Measurements from ENCODE around the gene CTLA4.
"Not testable (repeated sequence)": the region's sequence is repeated elsewhere in the genome, so short reads cannot be mapped to it uniquely, and the experiment has no call there.

- not testable (repeated sequence) for TF ChIP-seq EZH2 (IDR thresholded peaks at IDR 0.05; ENCODE audit: low read length); CTCF (optimal IDR thresholded peaks at IDR 0.05 in 1 of 3, IDR thresholded peaks at IDR 0.05 in 1 of 3, conservative IDR thresholded peaks at IDR 0.05 in 1 of 3; ENCODE audit: extremely low read depth in 1 of 3, insufficient read depth in 2 of 3, low read length in 3 of 3)
Observed at GRCh38 chr2:203881185-203881584, 13.6 kb downstream of the CTLA4 start.

Data from keratinocyte (primary cell).